Measurements from ENCODE around the gene ETS2. TPM values are rescaled to one million over a fixed set of nuclear protein-coding genes. Genes with fewer than 3 reads are reported as not detected.

The ETS2 gene
- total RNA-seq, 1 experiment from 2014 or later: 132 TPM

DNA sequence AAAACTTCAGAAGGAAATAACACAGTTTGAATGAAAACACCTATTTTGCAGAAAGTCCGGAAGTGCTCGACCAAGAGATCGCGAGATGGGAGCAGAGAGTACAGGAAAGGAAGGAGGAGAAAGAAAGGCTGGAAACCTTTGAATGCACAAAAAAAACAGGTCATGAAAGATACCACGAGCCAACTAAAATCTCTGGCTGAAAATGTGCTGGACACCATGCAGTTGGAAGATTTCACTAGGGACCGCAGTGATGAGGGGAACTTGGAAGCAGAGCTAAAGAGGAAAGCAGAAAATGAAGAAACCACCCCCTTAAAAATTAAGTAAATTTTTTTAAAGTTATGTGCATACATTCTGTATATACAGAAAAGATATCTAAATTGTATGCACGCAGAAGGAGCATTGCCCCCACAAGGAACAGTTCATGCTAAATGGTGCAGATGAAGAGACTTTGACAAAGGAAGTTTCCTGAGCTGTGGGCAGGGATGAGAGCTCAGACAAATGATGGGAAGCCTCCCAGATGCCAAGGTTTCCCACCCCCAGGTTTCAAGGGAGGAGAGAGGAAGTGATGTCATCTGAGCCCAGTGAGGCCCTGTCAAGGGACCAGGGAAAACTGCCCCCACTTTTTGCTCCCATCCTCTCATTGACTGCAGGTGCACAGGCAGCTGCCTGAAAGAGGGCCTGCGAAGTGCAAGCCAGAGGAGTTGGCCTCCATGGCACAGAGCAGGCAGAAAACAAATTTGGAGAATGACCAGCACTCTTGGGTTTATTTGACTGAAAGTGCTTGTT, 52.5 kb downstream of the ETS2 start:
- POLR2A ChIA-PET: no interaction called here
- no peak for ATAC-seq
- intact Hi-C loops (cut with micrococcal nuclease; ENCODE audit: unreplicated experiment): no loop called here

DNA sequence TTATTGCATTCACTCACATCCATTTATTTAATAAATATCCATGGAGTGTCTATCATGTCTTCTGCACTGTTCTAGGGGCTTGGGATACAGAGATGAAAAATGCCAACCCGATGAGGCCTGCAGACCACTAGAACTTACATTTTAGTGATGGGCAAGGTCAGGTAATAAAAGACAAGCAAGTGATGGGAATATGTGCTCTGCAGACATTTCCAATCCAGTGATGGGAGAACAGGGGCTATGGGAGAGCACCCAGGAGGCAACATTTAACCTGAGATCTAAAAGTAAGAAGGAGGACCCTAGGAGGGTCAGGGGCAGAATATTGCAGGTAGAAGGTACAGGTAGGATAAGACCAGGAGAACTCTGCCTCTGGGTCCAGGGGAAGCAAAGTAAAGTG, 53.1 kb downstream of the ETS2 start:
- no peaks in the 10 kb centered on the region; the same call in 1 of the 2 replicates for H3K36me3 ChIP-seq (ENCODE audit: control insufficient read depth, insufficient read depth, low read length)
- no peak for ATAC-seq
- TF ChIP-seq POLR2AphosphoS5 (IDR thresholded peaks at IDR 0.05; ENCODE audit: low read depth, low read length): no peak
- TF ChIP-seq, protein P1, sequence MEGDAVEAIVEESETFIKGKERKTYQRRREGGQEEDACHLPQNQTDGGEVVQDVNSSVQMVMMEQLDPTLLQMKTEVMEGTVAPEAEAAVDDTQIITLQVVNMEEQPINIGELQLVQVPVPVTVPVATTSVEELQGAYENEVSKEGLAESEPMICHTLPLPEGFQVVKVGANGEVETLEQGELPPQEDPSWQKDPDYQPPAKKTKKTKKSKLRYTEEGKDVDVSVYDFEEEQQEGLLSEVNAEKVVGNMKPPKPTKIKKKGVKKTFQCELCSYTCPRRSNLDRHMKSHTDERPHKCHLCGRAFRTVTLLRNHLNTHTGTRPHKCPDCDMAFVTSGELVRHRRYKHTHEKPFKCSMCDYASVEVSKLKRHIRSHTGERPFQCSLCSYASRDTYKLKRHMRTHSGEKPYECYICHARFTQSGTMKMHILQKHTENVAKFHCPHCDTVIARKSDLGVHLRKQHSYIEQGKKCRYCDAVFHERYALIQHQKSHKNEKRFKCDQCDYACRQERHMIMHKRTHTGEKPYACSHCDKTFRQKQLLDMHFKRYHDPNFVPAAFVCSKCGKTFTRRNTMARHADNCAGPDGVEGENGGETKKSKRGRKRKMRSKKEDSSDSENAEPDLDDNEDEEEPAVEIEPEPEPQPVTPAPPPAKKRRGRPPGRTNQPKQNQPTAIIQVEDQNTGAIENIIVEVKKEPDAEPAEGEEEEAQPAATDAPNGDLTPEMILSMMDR (IDR thresholded peaks at IDR 0.05): no peak
- TF ChIP-seq SIN3A (IDR thresholded peaks at IDR 0.05; ENCODE audit: borderline replicate concordance, insufficient read depth, low read depth, low read length): no peak
- no peak for TF ChIP-seq TCF7L2 (IDR thresholded peaks at IDR 0.05; ENCODE audit: low read depth, low read length)
- TF ChIP-seq, protein P2, sequence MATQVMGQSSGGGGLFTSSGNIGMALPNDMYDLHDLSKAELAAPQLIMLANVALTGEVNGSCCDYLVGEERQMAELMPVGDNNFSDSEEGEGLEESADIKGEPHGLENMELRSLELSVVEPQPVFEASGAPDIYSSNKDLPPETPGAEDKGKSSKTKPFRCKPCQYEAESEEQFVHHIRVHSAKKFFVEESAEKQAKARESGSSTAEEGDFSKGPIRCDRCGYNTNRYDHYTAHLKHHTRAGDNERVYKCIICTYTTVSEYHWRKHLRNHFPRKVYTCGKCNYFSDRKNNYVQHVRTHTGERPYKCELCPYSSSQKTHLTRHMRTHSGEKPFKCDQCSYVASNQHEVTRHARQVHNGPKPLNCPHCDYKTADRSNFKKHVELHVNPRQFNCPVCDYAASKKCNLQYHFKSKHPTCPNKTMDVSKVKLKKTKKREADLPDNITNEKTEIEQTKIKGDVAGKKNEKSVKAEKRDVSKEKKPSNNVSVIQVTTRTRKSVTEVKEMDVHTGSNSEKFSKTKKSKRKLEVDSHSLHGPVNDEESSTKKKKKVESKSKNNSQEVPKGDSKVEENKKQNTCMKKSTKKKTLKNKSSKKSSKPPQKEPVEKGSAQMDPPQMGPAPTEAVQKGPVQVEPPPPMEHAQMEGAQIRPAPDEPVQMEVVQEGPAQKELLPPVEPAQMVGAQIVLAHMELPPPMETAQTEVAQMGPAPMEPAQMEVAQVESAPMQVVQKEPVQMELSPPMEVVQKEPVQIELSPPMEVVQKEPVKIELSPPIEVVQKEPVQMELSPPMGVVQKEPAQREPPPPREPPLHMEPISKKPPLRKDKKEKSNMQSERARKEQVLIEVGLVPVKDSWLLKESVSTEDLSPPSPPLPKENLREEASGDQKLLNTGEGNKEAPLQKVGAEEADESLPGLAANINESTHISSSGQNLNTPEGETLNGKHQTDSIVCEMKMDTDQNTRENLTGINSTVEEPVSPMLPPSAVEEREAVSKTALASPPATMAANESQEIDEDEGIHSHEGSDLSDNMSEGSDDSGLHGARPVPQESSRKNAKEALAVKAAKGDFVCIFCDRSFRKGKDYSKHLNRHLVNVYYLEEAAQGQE (IDR thresholded peaks at IDR 0.05; ENCODE audit: insufficient read depth in 1 of 2, low read depth in 2 of 2, low read length in 1 of 2): no peak
- BruUV-seq (replicated peaks): no TSS peak
- H3K9me3 ChIP-seq (ENCODE audit: control insufficient read depth, insufficient read depth, low read depth, low read length): no peaks in the 10 kb centered on the region
- ChIA-PET POLR2A (no interaction called here), CTCF (no interaction called here)
- in situ Hi-C loops (cut with HindIII; ENCODE audit: low pct_unique_long_range_greater_than_20kb, low sequenced_read_pairs) (no loop called here), intact Hi-C loops (cut with micrococcal nuclease; ENCODE audit: unreplicated experiment) (no loop called here)
- no peak for DNase-seq (ENCODE audit: low read depth, low spot score)
- H3K27me3 ChIP-seq (ENCODE audit: control insufficient read depth, insufficient read depth, low read length): no peaks in the 10 kb centered on the region
- no peak overlapping the region for H3K4me3 ChIP-seq (ENCODE audit: low read depth in 2 of 2, low read length in 2 of 2)
- no peak overlapping the region for H3K27ac ChIP-seq (ENCODE audit: low read length)
- no peaks in the 10 kb centered on the region for H3K4me1 ChIP-seq (ENCODE audit: control insufficient read depth, insufficient read depth, low read length)

More for the DNA sequence above, 52.5 kb downstream of the ETS2 start:
- H3K9me3 ChIP-seq (ENCODE audit: control insufficient read depth, insufficient read depth, low read depth, low read length): no peaks in the 10 kb centered on the region
- no TSS peak for BruUV-seq (replicated peaks)
- no peaks in the 10 kb centered on the region; the same call in 1 of the 2 replicates for H3K36me3 ChIP-seq (ENCODE audit: control insufficient read depth, insufficient read depth, low read length)
- H3K4me3 ChIP-seq (ENCODE audit: low read depth in 2 of 2, low read length in 2 of 2): no peak overlapping the region
- CTCF ChIA-PET: no interaction called here
- no peak overlapping the region for H3K27ac ChIP-seq (ENCODE audit: low read length)
- in situ Hi-C loops (cut with HindIII; ENCODE audit: low pct_unique_long_range_greater_than_20kb, low sequenced_read_pairs): no loop called here
- no peaks in the 10 kb centered on the region for H3K27me3 ChIP-seq (ENCODE audit: control insufficient read depth, insufficient read depth, low read length)
- no peak for DNase-seq (ENCODE audit: low read depth, low spot score)
- TF ChIP-seq, protein P1 (IDR thresholded peaks at IDR 0.05): no peak
- TF ChIP-seq POLR2AphosphoS5 (IDR thresholded peaks at IDR 0.05; ENCODE audit: low read depth, low read length): no peak
- no peak for TF ChIP-seq SIN3A (IDR thresholded peaks at IDR 0.05; ENCODE audit: borderline replicate concordance, insufficient read depth, low read depth, low read length)
- no peak for TF ChIP-seq TCF7L2 (IDR thresholded peaks at IDR 0.05; ENCODE audit: low read depth, low read length)
- TF ChIP-seq, protein P2 (IDR thresholded peaks at IDR 0.05; ENCODE audit: insufficient read depth in 1 of 2, low read depth in 2 of 2, low read length in 1 of 2): no peak
- no peaks in the 10 kb centered on the region for H3K4me1 ChIP-seq (ENCODE audit: control insufficient read depth, insufficient read depth, low read length)
